Right forelimb (tissue), 1 donor: ENCODE data around the gene RCL1.
"Not testable (repeated sequence)": the region's sequence is repeated elsewhere in the genome, so short reads cannot be mapped to it uniquely, and the experiment has no call there.

ENCODE experiments used
- DNase-seq: peaks from one replicate; pipeline ENCODE4 v3.0.0-alpha.2; 2018

RCL1 gene, protein sequence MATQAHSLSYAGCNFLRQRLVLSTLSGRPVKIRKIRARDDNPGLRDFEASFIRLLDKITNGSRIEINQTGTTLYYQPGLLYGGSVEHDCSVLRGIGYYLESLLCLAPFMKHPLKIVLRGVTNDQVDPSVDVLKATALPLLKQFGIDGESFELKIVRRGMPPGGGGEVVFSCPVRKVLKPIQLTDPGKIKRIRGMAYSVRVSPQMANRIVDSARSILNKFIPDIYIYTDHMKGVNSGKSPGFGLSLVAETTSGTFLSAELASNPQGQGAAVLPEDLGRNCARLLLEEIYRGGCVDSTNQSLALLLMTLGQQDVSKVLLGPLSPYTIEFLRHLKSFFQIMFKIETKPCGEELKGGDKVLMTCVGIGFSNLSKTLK

DNA sequence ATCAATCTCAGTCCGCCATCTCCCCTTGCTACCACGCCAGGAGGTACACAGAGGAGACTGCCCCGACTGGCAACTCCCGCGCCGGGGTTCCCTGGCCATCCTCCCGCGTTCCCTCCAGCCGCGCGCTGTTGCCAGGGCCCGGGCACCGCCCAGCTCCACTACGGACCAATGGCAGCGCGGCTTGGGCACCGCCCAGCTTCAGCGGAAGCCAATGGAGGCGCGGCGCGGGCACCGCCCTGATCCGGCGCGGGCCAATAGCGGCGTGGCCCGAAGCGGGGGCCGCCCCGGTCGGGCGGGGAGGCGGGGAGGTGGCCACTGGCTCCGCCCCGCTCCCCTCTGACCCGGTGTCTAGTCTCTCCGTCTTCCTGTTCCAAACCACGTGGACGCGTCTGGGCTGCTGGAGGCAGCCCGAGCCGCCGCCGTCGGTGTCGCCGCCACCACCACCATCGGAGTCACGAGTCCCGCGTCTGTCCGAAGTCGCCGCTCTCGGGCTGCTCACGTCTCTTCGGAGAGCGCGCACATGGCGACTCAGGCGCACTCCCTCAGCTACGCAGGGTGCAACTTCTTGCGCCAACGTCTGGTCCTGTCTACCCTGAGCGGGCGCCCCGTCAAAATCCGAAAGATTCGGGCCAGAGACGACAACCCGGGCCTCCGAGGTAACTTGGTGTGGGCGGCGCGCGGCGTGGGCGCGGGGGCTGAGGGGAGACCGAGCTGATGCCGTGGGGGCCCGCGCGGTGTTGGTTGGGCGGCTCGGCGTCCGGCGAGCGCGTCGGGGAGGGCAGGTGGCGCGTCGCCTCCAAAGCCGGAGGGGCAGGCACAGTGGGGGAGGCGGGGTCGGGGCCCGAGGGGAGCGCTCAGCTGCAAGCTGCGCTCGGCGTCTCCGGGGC lies at the start of gene RCL1:
Gene RCL1 (plus strand): TSS at position 373 of the 887 bp plus-strand sequence. CDS start 148 bp downstream, at position 521.
- peak; percentile 96 for DNase-seq

DNA sequence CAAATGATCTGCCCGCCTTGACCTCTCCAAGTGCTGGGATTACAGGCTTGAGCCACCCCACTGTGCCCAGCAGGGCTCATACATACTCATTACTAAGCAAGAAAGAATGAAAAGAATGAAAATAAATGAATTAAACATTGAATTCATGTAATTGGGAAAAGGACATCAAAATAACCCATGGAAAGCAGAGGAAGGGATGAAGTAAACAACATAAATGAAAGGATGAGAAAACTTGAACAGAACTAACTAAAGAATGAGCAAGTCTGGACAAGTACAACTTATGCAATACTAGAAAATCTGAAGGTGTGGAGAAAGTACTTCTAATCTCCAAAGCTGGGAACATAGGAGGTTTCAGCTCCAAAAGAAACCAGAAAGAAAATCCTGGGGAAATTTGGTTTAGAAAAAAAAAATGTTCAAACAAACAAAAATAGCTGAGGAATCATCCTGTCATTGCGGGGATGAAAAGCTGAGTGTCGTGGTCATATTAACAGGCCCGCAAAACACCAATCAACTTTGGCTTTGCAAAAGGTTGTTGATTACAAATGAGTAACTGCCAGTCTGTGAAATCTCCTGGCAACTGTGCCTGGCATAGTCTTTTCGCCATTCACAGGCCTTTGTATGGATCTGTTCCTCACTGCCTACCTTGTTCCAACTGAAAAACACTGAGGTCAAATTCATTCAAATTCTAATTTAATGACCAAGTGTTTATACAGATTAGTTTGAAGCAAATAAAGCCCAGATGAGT lies 49.4 kb upstream of the RCL1 start:
- no peak for DNase-seq

GRCh38 chr9:4746278-4747030 lies 46.3 kb upstream of the RCL1 start:
- DNase-seq, result no peak

DNA sequence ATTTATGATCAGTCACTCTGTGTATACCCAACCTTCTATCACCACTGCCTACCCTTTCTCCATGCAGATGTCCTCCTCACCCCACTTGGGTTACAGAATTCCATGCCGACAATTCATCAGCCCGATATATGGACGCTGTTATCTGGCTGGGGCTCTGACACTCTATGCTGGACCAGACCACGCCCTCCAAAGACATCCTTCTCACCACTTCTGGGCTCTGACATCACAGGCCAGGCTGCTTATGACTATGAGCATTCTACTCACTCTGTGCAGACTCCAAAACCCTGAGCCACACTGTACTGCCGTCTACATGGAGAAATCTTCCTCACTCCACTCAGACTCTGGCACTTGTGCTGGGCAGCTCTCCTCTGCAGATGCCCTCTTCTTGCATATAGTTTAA lies 44.1 kb upstream of the RCL1 start:
- DNase-seq, result no peak

DNA sequence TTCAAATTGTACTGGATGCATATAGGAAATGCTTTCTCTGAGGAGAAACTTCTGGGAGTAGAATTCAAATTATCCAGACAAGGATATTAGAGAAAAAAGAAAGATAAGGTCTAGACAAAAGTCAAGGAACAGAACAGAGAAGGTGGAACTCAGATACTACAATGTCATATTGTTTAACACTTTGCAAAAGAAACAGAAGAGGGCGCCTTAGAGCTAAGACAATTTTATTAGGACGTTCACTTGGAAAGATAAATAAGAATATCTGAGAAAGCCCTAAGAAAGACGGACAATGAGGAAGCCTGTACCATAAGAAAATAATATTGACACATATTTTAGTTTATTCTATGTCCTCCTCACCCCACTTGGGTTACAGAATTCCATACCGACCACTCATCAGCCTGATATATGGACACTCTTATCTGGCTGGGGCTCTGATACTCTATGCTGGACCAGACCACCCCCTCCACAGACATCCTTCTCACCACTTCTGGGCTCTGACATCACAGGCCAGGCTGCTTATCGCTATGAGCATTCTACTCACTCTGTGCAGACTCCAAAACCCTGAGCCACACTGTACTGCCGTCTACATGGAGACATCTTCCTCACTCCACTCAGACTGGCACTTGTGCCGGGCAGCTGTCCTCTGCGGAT lies 42.6 kb upstream of the RCL1 start:
- no peak for DNase-seq

GRCh38 chr9:4754530-4754929 lies 38.2 kb upstream of the RCL1 start:
- DNase-seq, result not testable (repeated sequence)

DNA sequence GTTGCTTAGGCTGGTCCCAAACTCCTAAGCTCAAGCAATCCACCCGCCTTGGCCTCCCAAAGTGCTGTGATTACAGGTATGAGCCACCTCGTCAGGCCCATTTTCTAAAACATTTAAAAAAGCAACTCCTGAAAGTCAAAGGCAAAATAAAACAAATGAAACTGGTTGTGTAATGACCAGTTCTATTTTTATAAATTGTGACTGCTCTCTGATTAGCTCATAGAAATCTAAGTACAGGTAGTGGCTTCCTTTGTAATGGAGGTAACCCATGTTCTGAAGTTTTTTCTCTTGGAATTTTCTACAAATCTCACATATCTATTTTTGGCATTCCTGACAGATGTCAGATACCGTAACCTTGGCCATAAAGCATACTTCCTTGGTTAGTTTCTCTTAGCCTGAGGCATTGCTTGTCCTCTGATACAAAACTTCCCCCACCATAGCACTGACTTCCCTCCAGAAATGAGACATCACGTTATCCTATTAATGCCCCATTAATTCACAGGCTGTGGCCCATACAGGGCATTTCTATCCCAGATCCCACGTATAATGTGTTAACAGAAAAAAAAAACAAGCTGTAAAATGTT lies 37.6 kb upstream of the RCL1 start:
- no peak for DNase-seq

DNA sequence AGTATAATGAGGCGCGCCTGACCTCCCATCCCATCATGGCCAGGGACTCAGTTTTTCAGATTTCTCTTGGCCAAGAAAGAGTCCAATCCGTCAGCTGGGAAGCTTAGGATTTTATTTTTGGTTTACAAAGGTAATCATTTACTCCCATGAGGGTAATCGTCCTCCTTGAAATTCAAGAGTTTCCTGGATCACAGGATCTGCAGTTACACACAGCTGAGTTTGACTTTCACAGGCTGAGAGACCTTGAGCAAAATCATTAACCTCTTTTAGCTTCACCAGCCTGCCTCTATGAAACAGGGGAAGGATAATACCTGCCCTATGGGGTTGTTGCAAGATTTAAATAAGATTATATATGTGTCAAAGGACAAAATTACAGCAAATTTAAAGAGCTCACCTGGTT lies 36.3 kb upstream of the RCL1 start:
- no peak for DNase-seq

GRCh38 chr9:4760122-4760521 lies 32.6 kb upstream of the RCL1 start:
- DNase-seq, result no peak

DNA sequence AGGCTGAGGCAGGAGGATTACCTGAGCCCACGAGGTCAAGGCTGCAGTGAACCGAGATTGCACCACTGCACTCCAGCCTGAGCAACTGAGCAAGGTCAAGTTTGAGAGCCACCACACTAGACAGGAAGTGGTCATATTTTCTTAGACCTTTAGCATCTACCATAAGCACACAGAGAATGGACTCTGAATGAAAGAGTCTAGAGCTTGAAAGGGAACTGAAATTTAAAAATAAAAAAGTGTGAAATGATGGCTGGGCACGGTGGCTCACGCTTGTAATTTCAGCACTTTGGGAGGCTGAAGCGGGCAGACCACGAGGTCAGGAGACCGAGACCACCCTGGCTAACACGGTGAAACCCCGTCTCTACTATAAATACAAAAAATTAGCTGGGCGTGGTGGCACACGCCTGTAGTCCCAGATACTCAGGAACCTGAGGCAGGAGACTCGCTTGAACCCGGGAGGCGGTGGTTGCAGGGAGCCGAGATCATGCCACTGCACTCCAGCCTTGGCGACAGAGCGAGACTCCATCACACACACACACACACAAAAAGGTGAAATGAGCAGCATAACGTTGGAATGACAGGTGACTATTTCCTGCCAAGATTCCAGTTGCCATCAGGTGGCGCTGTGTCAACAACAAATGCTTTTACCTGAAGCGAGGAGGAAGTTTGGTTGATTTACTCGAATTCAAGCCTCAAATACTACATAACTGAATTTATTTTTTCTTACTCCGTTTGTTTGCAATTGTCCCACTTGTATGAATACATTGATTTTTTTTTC lies 30.4 kb upstream of the RCL1 start:
- peak; percentile 70 for DNase-seq

- no peak for DNase-seq
These were observed 29.7 kb upstream of the RCL1 start for GRCh38 chr9:4762886-4763541.

GRCh38 chr9:4764033-4764432 lies 28.7 kb upstream of the RCL1 start:
- DNase-seq, result no peak

DNA sequence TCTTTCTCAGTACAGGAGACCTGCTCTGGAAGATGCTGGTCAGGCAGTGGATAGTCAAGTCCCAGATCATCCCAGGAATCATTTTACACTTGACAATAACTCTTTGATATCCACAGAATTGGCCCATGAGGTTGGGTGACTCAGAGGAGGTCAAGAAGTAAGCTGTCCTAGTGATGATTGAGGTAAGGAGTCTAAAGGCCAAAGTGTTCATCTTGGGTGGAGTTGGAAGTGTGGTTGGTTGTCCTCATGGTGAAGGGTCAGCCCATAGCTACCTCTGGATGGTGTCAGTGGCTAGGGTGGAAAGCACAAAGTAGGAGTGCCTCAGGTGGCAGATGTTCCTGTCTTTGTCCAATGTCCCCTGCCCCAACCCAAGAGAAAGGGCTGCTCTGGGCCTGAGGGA lies 24.1 kb upstream of the RCL1 start:
- DNase-seq, result no peak

GRCh38 chr9:4769321-4770080 lies 23.2 kb upstream of the RCL1 start:
- DNase-seq, result no peak

- DNase-seq, result no peak
These were observed 21.0 kb upstream of the RCL1 start for GRCh38 chr9:4771788-4772187.

DNA sequence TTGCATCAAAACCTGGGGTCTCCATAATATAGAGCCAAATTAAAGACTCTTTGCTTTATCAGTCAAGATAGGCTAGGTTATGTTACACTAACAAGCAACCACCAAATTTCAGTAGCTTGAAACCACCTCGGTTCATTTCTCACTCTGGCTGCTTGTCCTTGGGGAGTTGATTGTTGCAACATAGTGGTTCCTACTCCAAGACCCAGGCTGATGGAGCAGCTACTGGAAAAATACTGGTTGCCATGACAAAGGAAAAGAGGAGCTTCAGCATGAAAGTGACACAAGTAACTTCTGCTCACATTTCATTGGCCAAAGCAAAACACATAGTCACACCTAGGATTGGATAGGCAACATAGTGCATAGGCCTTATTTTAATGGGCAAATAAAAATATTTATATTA lies 18.5 kb upstream of the RCL1 start:
- DNase-seq, result no peak

DNA sequence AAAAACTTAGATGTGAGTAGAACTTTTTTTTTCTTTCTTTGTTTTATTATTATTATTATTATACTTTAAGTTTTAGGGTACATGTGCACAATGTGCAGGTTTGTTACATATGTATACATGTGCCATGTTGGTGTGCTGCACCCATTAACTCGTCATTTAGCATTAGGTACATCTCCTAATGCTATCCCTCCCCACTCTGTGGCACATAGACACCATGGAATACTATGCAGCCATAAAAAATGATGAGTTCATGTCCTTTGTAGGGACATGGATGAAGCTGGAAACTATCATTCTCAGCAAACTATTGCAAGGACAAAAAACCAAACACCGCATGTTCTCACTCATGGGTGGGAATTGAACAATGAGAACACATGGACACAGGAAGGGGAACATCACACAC lies 17.8 kb upstream of the RCL1 start:
- DNase-seq, result not testable (repeated sequence)

GRCh38 chr9:4780651-4781050 lies 12.1 kb upstream of the RCL1 start:
- DNase-seq, result no peak

DNA sequence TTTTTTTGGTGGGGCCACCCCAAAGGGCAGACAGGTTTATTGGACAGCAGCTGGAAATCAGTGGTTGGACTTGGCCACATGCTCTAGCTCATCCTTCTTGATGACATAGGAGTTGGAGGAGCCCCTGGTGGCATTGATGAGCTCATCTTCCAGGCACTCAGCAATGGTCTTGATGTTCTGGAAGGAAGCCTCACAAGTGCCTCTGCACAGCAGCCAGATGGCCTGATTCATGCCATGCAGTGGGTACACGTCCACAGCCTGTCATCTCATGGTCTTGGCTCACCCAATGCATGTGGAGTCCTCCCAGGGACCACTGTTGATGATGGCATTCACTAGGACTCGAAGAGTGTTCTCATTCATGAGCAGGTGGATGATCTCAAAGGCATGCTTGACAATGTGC lies 11.3 kb upstream of the RCL1 start:
- no peak for DNase-seq
